Liver (tissue), 9 donors: ENCODE measurements around the gene PLD2. TPM values are rescaled to one million over a fixed set of nuclear protein-coding genes. Genes with fewer than 3 reads are reported as not detected.

ENCODE experiments used
- DNase-seq: peaks from one replicate; pipeline ENCODE4 v3.0.0-alpha.2; 2017; ENCODE audit warnings: low spot score
- H3K27ac ChIP-seq, 2 donors: one replicate each; pipeline ENCODE4 v1.7.0; 2013; ENCODE audit warnings: inconsistent platforms in 2 of 2, low read length in 2 of 2, control low read depth in 1 of 2, low read depth in 1 of 2, mild to moderate bottlenecking in 1 of 2
- H3K27me3 ChIP-seq, 4 donors: one replicate each; pipeline versions ENCODE4 v1.6.1 to v1.7.0; 2013; ENCODE audit warnings: low read length in 3 of 4, inconsistent platforms in 1 of 4, mild to moderate bottlenecking in 1 of 4, moderate library complexity in 1 of 4; ENCODE audit not compliant: control insufficient read depth in 4 of 4, insufficient read depth in 4 of 4
- H3K36me3 ChIP-seq, 4 donors: one replicate each; pipeline versions ENCODE4 v1.6.1 to v1.7.0; 2013; ENCODE audit warnings: low read length in 3 of 4, mild to moderate bottlenecking in 3 of 4, low read depth in 1 of 4, moderate library complexity in 1 of 4; ENCODE audit not compliant: control insufficient read depth in 4 of 4, insufficient read depth in 3 of 4
- H3K4me1 ChIP-seq, 4 donors: one replicate each; pipeline versions ENCODE4 v1.6.1 to v1.7.0; 2013; ENCODE audit warnings: low read length in 3 of 4, mild to moderate bottlenecking in 3 of 4, moderate library complexity in 1 of 4; ENCODE audit not compliant: control insufficient read depth in 4 of 4, insufficient read depth in 4 of 4
- H3K4me3 ChIP-seq, 3 donors: one replicate each; pipeline versions ENCODE4 v1.6.1 to v1.7.0; 2013; ENCODE audit warnings: low read length in 3 of 3, control low read depth in 1 of 3, low read depth in 1 of 3, mild to moderate bottlenecking in 1 of 3
- H3K9ac ChIP-seq, 2 donors: one replicate each; pipeline ENCODE4 v1.7.0; 2013; ENCODE audit warnings: low read length in 2 of 2, mild to moderate bottlenecking in 2 of 2, moderate library complexity in 2 of 2, control low read depth in 1 of 2, low read depth in 1 of 2
- H3K9me3 ChIP-seq, 4 donors: one replicate each; pipeline versions ENCODE4 v1.6.1 to v1.7.0; 2013; ENCODE audit warnings: low read length in 3 of 4; ENCODE audit not compliant: control insufficient read depth in 4 of 4
- EGR1 ChIP-seq, 2 donors: IDR thresholded peaks; 2 replicates each; pipeline ENCODE4 v1.6.1; 2016 to 2018; ENCODE audit warnings: antibody characterized with exemption in 2 of 2, low read depth in 2 of 2
- FOXA1 ChIP-seq: IDR thresholded peaks from 2 replicates; pipeline ENCODE4 v1.6.1; 2016; ENCODE audit warnings: antibody characterized with exemption
- FOXA2 ChIP-seq: IDR thresholded peaks from 2 replicates; pipeline ENCODE4 v1.6.1; 2016; ENCODE audit warnings: antibody characterized with exemption
- GABPA ChIP-seq, 2 donors: IDR thresholded peaks in 1 of 2; conservative IDR thresholded peaks in 1 of 2; 2 replicates each; pipeline ENCODE4 v1.6.1; 2016; ENCODE audit warnings: antibody characterized with exemption in 2 of 2, mild to moderate bottlenecking in 1 of 2, moderate library complexity in 1 of 2
- HNF4A ChIP-seq, 2 donors: conservative IDR thresholded peaks; 2 replicates each; pipeline ENCODE4 v1.6.1; 2016; ENCODE audit warnings: antibody characterized with exemption in 2 of 2, mild to moderate bottlenecking in 2 of 2
- HNF4G ChIP-seq: IDR thresholded peaks from 2 replicates; pipeline ENCODE4 v1.6.1; 2016; ENCODE audit warnings: antibody characterized with exemption
- JUND ChIP-seq, 2 donors: IDR thresholded peaks; 2 replicates each; pipeline ENCODE4 v1.6.1; 2016; ENCODE audit warnings: antibody characterized with exemption in 2 of 2
- NR2F2 ChIP-seq: IDR thresholded peaks from 2 replicates; pipeline ENCODE4 v1.6.1; 2016; ENCODE audit warnings: antibody characterized with exemption
- RAD21 ChIP-seq, 2 donors: IDR thresholded peaks; 2 replicates each; pipeline ENCODE4 v1.6.1; 2016; ENCODE audit warnings: antibody characterized with exemption in 2 of 2, mild to moderate bottlenecking in 2 of 2
- TAF1 ChIP-seq: conservative IDR thresholded peaks from 2 replicates; pipeline ENCODE4 v1.6.1; 2016; ENCODE audit warnings: antibody characterized with exemption, mild to moderate bottlenecking
- YY1 ChIP-seq: IDR thresholded peaks from 2 replicates; pipeline ENCODE4 v1.6.1; 2016; ENCODE audit warnings: antibody characterized with exemption, mild to moderate bottlenecking
- WGBS: extraction: QIAGEN DNeasy Blood & Tissue Kit; methylation state at CpG from one replicate; pipeline ENCODE4 v1.1.7; 2013; 5-methylcytosine and 5-hydroxymethylcytosine counted together
- polyA plus RNA-seq, 2 donors: library from polyadenylated mRNA; stranded (reverse) in 1 of 2; unstranded in 1 of 2; fragments of 200-250 nt in 1 of 2; fragments of >200 nt in 1 of 2; fragmentation: Nextera tagmentation in 1 of 2; extraction: Ambion mirVana in 1 of 2; gene quantifications; one replicate each; pipeline versions ENCODE4 v1.2.1 to v1.2.3, GENCODE V29; 2013 to 2015
- total RNA-seq, 2 donors: library from RNA; depleted of rRNA; stranded (reverse); fragments of >200 nt; gene quantifications; one replicate each; pipeline ENCODE4 v1.2.3, GENCODE V29; 2014
- TF ChIP-seq, protein P1 (sequence below): IDR thresholded peaks from 2 replicates; pipeline ENCODE4 v1.6.1; 2016; ENCODE audit warnings: antibody characterized with exemption, mild to moderate bottlenecking
- TF ChIP-seq, protein P2 (sequence below): IDR thresholded peaks from 2 replicates; pipeline ENCODE4 v1.6.1; 2016; ENCODE audit warnings: antibody characterized with exemption
- TF ChIP-seq, protein P3 (sequence below): IDR thresholded peaks from 2 replicates; pipeline ENCODE4 v1.6.1; 2016; ENCODE audit warnings: antibody characterized with exemption
- TF ChIP-seq, protein P4 (sequence below): fragments of 150-350 bp; IDR thresholded peaks from 2 replicates; pipeline ENCODE4 v1.5.1; 2017; ENCODE audit warnings: improper control_type of control experiment, low read depth, low read length; ENCODE audit not compliant: missing input control
- donor health status: healthy.
- donor health status: healthy.
- donor health status: healthy.
- donor health status: healthy.
- donor health status: healthy.

PLD2 gene, protein sequence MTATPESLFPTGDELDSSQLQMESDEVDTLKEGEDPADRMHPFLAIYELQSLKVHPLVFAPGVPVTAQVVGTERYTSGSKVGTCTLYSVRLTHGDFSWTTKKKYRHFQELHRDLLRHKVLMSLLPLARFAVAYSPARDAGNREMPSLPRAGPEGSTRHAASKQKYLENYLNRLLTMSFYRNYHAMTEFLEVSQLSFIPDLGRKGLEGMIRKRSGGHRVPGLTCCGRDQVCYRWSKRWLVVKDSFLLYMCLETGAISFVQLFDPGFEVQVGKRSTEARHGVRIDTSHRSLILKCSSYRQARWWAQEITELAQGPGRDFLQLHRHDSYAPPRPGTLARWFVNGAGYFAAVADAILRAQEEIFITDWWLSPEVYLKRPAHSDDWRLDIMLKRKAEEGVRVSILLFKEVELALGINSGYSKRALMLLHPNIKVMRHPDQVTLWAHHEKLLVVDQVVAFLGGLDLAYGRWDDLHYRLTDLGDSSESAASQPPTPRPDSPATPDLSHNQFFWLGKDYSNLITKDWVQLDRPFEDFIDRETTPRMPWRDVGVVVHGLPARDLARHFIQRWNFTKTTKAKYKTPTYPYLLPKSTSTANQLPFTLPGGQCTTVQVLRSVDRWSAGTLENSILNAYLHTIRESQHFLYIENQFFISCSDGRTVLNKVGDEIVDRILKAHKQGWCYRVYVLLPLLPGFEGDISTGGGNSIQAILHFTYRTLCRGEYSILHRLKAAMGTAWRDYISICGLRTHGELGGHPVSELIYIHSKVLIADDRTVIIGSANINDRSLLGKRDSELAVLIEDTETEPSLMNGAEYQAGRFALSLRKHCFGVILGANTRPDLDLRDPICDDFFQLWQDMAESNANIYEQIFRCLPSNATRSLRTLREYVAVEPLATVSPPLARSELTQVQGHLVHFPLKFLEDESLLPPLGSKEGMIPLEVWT
- total RNA-seq (10 to 100 TPM in 1 of 2 donors, 1 to 10 TPM in 1; 3.5 to 15.8 TPM), polyA plus RNA-seq (1 to 10 TPM; 5.6 to 6.0 TPM)

DNA sequence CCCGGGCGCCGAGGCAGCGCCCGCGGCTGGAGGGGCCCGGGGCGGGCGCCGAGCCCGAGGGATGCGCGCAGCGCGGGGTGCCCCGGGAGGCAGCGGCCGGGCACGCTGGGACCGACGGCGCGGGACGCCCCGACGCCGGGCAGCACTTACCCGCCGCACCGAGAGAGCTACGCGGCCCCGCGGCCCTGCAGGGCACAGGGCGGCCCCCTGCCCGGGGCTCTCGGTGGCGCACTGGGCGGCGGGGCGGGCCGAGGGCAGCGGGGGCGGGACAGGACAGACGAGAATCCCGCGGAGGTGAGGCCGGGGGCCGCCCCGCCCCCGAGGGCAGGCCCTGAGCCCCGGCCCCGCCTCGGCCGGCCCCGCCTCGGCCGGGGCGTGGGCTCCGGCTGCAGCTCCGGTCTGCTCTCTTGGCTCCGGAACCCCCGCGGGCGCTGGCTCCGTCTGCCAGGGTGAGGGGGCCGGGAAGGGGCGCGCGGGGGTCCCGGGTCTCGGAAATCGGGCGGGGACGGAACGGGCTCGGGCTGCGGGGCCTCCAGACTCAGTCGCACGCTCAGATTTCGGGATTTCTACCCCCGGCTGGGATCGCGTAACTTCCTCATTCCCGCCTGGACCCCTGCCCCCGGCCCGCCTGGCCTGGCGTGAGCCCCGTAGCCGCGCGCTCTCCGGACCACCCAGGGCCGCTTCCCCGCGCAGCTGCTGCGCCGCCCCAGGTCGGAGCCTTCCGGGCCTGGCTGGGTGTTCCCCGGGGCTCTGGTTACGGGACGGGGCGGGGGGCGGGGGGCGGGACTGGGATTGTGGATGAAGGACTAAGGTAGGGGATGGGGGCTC, at the start of gene PLD2:
Gene PLD2, plus strand, starts transcription at position 376 of the 828 bp plus-strand sequence. CDS start 621 bp downstream, outside the sequence.
- peak within 1 kb of the TSS; percentile 67 to 87 (median 69) for H3K4me3 ChIP-seq
- no peaks in the 10 kb centered on the region for H3K9me3 ChIP-seq
- WGBS, result under 1% methylated on average over 106 of the region's 106 CpGs
- H3K27me3 ChIP-seq, result no peaks in the 10 kb centered on the region
- DNase-seq, result peak; percentile 81
- H3K27ac ChIP-seq, result peak within 1 kb of the TSS; percentile 35 to 59
- peaks cover 10 to 24% (median 17%) of the 10 kb centered on the region in 4 donors for H3K4me1 ChIP-seq
- TF ChIP-seq, protein P1, sequence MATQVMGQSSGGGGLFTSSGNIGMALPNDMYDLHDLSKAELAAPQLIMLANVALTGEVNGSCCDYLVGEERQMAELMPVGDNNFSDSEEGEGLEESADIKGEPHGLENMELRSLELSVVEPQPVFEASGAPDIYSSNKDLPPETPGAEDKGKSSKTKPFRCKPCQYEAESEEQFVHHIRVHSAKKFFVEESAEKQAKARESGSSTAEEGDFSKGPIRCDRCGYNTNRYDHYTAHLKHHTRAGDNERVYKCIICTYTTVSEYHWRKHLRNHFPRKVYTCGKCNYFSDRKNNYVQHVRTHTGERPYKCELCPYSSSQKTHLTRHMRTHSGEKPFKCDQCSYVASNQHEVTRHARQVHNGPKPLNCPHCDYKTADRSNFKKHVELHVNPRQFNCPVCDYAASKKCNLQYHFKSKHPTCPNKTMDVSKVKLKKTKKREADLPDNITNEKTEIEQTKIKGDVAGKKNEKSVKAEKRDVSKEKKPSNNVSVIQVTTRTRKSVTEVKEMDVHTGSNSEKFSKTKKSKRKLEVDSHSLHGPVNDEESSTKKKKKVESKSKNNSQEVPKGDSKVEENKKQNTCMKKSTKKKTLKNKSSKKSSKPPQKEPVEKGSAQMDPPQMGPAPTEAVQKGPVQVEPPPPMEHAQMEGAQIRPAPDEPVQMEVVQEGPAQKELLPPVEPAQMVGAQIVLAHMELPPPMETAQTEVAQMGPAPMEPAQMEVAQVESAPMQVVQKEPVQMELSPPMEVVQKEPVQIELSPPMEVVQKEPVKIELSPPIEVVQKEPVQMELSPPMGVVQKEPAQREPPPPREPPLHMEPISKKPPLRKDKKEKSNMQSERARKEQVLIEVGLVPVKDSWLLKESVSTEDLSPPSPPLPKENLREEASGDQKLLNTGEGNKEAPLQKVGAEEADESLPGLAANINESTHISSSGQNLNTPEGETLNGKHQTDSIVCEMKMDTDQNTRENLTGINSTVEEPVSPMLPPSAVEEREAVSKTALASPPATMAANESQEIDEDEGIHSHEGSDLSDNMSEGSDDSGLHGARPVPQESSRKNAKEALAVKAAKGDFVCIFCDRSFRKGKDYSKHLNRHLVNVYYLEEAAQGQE, result no peak
- TF ChIP-seq EGR1 (IDR thresholded peaks at IDR 0.05; ENCODE audit: low read depth in 2 of 2), result no peak
- TF ChIP-seq FOXA2, result no peak
- TF ChIP-seq NR2F2, result no peak
- no peak for TF ChIP-seq HNF4A (conservative IDR thresholded peaks at IDR 0.05)
- TF ChIP-seq GABPA (IDR thresholded peaks at IDR 0.05 in 1 of 2, conservative IDR thresholded peaks at IDR 0.05 in 1 of 2), result no peak
- no peak for TF ChIP-seq YY1
- peak within 1 kb of the TSS; percentile 10 to 54 for H3K9ac ChIP-seq
- peaks cover 0 to 5% (median 1%) of the 10 kb centered on the region in 4 donors for H3K36me3 ChIP-seq

DNA sequence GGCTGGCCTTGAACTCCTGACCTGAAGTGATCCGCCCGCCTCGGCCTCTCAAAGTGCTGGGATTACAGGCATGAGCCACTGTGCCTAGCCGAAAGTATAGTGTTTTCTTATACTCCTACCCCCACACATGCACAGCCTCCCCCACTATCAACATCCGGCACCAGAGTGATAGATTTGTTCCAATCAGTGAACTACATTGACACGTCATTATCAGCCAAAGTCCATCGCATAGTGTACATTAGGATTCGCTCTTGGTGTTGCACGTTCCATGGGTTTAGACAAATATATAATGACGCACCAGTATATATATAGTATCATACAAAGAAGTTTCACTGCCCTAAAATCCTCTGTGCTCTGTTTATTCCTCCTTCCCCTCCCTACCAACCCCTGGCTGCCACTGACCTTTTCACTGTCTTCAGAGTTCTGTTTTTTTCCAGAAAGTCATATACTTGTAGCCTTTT, 47.1 kb upstream of the PLD2 start:
- H3K27me3 ChIP-seq, result no peaks in the 10 kb centered on the region
- H3K9ac ChIP-seq, result no peak overlapping the region
- peak overlapping the region in 1 of 2 donors; percentile 17 for H3K27ac ChIP-seq
- H3K9me3 ChIP-seq, result no peaks in the 10 kb centered on the region
- H3K4me1 ChIP-seq, result peaks cover 0 to 3% (median 0%) of the 10 kb centered on the region in 4 donors
- H3K36me3 ChIP-seq, result no peaks in the 10 kb centered on the region
- H3K4me3 ChIP-seq, result no peak overlapping the region
- peak; percentile 47 for DNase-seq
- 27% methylated on average over 10 of the region's 10 CpGs for WGBS
- TF ChIP-seq, protein P2, sequence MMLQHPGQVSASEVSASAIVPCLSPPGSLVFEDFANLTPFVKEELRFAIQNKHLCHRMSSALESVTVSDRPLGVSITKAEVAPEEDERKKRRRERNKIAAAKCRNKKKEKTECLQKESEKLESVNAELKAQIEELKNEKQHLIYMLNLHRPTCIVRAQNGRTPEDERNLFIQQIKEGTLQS, result no peak
- TF ChIP-seq, protein P3, sequence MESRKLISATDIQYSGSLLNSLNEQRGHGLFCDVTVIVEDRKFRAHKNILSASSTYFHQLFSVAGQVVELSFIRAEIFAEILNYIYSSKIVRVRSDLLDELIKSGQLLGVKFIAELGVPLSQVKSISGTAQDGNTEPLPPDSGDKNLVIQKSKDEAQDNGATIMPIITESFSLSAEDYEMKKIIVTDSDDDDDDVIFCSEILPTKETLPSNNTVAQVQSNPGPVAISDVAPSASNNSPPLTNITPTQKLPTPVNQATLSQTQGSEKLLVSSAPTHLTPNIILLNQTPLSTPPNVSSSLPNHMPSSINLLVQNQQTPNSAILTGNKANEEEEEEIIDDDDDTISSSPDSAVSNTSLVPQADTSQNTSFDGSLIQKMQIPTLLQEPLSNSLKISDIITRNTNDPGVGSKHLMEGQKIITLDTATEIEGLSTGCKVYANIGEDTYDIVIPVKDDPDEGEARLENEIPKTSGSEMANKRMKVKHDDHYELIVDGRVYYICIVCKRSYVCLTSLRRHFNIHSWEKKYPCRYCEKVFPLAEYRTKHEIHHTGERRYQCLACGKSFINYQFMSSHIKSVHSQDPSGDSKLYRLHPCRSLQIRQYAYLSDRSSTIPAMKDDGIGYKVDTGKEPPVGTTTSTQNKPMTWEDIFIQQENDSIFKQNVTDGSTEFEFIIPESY, result peak; percentile 77
- TF ChIP-seq, protein P4, sequence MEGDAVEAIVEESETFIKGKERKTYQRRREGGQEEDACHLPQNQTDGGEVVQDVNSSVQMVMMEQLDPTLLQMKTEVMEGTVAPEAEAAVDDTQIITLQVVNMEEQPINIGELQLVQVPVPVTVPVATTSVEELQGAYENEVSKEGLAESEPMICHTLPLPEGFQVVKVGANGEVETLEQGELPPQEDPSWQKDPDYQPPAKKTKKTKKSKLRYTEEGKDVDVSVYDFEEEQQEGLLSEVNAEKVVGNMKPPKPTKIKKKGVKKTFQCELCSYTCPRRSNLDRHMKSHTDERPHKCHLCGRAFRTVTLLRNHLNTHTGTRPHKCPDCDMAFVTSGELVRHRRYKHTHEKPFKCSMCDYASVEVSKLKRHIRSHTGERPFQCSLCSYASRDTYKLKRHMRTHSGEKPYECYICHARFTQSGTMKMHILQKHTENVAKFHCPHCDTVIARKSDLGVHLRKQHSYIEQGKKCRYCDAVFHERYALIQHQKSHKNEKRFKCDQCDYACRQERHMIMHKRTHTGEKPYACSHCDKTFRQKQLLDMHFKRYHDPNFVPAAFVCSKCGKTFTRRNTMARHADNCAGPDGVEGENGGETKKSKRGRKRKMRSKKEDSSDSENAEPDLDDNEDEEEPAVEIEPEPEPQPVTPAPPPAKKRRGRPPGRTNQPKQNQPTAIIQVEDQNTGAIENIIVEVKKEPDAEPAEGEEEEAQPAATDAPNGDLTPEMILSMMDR, result no peak
- TF ChIP-seq HNF4G, result peak; percentile 96
- peak; percentile 84 for TF ChIP-seq FOXA1
- TF ChIP-seq FOXA2, result peak; percentile 89
- TF ChIP-seq YY1, result peak; percentile 57
- no peak for TF ChIP-seq TAF1
- peak; percentile 20 to 47 for TF ChIP-seq RAD21 (IDR thresholded peaks at IDR 0.05)
- TF ChIP-seq HNF4A (conservative IDR thresholded peaks at IDR 0.05), result peak; percentile 94 to 95
- peak; percentile 92 to 95 for TF ChIP-seq JUND (IDR thresholded peaks at IDR 0.05)
- TF ChIP-seq, protein P1, result peak; percentile 62
